Measurements from ENCODE around the gene LOXL3.

- TF ChIP-seq CTCF (IDR thresholded peaks at IDR 0.05; ENCODE audit: insufficient read depth, low read depth, low read length) (no peak), EZH2 (IDR thresholded peaks at IDR 0.05; ENCODE audit: insufficient read depth, low read length) (no peak)
Observed at GRCh38 chr2:74564222-74564621, 10.5 kb upstream of the LOXL3 start.

Measured in astrocyte (in vitro differentiated cells and primary cell).